Epithelial cell of esophagus (primary cell): ENCODE results near the gene CACNA1G.

Source experiments
- DNase-seq: peaks from one replicate; pipeline ENCODE4 v3.0.0; 2010; ENCODE audit warnings: low read depth
- H3K4me3 ChIP-seq: 2 replicates; pipeline ENCODE4 v1.5.1; 2011; ENCODE audit warnings: mild to moderate bottlenecking, low read length, control low read depth
- TF ChIP-seq, protein P1 (sequence below): IDR thresholded peaks from 2 replicates; pipeline ENCODE4 v1.5.1; 2011; ENCODE audit warnings: low read depth, mild to moderate bottlenecking, low read length, control low read depth, inconsistent platforms; ENCODE audit not compliant: insufficient read depth; ENCODE audit errors: missing control alignments

The CACNA1G gene

DNA sequence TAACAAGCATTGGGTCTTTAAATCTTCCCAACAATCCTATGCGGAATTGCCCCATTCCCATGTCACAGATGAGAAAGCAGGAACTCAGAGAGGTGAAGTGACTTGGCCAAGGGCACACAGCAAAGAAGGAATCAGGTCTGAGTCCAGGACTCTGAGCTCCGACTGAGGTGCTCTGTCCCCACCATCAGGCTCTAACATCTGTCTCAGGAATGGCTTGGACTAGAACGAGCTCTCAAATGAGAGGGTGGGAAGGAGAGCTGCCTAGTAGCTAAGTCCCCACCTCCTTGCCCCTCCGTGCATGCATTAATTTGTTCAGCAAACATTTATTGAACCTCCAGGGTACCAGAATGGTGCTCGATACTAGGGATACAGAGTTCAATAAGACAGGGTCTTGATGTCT is 100.8 kb downstream of the CACNA1G start:
- TF ChIP-seq, protein P1, sequence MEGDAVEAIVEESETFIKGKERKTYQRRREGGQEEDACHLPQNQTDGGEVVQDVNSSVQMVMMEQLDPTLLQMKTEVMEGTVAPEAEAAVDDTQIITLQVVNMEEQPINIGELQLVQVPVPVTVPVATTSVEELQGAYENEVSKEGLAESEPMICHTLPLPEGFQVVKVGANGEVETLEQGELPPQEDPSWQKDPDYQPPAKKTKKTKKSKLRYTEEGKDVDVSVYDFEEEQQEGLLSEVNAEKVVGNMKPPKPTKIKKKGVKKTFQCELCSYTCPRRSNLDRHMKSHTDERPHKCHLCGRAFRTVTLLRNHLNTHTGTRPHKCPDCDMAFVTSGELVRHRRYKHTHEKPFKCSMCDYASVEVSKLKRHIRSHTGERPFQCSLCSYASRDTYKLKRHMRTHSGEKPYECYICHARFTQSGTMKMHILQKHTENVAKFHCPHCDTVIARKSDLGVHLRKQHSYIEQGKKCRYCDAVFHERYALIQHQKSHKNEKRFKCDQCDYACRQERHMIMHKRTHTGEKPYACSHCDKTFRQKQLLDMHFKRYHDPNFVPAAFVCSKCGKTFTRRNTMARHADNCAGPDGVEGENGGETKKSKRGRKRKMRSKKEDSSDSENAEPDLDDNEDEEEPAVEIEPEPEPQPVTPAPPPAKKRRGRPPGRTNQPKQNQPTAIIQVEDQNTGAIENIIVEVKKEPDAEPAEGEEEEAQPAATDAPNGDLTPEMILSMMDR = no peak
- no peak overlapping the region for H3K4me3 ChIP-seq
- DNase-seq = no peak

DNA sequence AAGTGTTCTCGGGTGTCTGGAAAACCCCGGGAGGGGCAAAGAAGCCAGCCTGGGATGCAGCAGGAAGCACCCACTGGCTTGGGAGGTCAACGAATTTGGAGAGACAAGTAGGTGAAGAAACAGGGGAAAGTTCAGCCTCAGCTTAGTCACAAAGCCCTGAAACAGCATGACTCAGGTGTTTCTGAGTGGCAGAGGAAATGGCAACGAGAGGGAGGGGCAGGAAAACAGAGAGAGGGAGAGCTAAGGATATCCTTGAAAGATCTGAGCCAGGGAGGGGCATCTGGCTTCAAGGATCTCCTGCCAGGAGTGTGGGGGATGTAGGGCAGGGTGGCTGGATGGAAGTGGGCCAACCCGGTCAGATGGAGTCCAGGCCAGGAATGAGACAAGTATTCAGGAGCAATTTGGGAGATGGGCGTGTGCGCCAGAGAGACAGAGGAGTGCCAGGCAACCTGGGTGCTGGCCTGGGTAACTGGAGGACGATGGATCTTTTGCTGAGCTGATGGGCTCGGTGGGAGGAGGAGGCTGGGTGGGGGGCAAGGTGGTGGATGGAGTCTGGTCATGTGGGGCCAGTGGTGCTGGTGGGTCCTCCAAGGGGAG is 101.4 kb downstream of the CACNA1G start:
- TF ChIP-seq, protein P1 = no peak
- DNase-seq = peak; percentile 94
- H3K4me3 ChIP-seq = no peak overlapping the region

DNA sequence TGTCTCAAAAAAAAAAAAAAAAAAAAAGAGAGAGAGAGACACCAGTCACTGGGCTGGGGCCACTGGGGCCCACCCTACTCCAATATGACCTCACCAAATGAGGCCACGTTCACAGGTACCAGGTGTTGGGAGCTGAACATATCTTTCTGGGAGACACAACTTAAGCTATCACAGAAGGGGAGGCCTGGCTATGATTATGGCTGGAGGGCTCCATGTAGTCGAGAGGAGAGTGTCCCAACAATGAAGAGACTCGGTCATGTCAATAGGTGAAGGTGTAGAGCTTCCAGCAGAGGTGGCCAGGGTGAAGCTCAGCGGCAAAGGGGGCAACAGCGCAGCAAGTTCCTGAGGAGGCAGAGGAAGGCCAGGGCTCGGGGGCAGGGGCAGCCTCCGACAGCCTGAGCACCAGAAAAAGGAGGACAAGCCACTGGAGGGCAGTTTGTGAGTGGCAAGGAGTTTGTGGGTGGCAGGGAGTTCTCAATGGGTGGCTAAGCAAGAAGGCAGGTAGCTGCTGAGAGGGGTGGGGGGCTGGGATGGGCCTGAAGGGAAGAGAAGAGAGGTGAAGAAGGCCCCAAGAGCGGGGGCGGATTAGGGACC is 102.2 kb downstream of the CACNA1G start:
- TF ChIP-seq, protein P1 = no peak
- no peak for DNase-seq
- H3K4me3 ChIP-seq = no peak overlapping the region

DNA sequence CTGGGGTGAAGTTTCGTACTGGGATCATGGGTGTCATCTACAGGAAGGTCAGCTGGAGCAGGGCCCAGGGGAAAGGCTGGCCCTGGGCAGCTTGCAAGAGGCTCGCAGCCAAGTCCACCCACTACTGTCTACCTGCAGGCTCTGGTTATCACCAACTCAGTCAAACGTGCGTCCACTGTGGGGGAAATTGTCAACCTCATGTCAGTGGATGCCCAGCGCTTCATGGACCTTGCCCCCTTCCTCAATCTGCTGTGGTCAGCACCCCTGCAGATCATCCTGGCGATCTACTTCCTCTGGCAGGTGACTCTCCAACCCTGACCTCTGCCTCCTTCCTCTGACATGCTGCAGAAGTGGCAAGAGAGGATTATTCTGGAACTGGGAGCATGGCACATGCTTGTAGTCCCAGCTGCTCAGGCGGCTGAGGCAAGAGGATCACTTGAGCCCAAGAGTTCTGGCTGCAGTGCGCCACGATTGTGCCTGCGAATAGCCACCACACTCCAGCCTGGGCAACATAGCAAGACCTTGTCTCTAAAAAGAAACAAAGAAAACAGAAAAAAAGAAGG is 103.4 kb downstream of the CACNA1G start:
- no peak overlapping the region for H3K4me3 ChIP-seq
- TF ChIP-seq, protein P1 = no peak
- no peak for DNase-seq

DNA sequence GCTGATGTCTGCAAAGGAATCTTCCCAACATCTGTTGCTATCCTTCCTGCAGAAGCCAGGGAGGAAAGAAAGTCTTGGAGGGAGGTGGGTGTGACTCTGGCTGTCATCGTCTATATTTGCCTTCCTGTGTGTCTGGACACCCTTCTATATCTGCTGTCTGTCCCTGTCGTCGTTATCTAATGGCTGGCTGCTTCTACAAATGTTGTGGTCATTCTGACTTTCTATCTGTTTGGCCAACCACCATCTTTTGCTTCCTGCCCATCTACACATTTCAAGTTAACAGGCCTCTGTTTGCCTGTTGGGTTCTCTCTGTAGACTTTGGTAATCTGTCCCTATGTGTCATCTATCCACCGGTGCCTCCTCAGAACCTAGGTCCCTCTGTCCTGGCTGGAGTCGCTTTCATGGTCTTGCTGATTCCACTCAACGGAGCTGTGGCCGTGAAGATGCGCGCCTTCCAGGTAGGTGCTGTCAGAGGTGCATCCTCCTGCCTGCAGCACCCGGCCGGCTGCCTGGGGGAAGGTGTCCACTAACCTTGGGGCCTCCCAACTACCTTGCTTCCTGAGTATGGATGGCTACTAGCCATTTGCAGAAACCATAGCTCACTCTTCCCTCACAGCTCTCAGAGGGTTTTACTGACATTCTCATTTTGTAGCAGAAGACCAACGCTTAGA is 104.4 kb downstream of the CACNA1G start:
- H3K4me3 ChIP-seq = no peak overlapping the region
- TF ChIP-seq, protein P1 = no peak
- DNase-seq = no peak

DNA sequence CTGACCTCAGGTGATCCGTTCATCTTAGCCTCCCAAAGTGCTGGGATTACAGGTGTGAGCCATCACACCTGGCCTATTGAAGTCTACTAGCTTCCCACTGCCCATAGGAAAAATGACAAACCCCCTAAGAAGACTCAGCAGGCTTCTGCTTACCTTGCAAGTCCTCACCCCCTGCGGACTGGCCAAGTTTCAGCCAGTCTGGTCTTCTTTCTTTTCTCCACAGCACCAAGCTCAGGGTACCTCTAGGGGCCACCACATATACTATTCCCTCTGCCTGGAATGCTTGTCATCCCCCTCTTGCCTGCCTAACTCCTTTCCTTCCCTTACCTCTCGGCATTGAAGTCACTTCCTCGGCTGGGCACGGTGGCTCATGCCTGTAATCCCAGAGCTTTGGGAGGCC is 105.3 kb downstream of the CACNA1G start:
- TF ChIP-seq, protein P1 = no peak
- H3K4me3 ChIP-seq = no peak overlapping the region
- no peak for DNase-seq
